ENCODE data around the gene C11orf16. TPM values are rescaled to one million over a fixed set of nuclear protein-coding genes. Genes with fewer than 3 reads are reported as not detected.
"Not testable (repeated sequence)": the region's sequence is repeated elsewhere in the genome, so short reads cannot be mapped to it uniquely, and the experiment has no call there.

The C11orf16 gene
- total RNA-seq, 2 donors from 2014 or later = not detected

GRCh38 chr11:8937159-8937558, 4.4 kb upstream of the C11orf16 start:
- intact Hi-C loops (cut with DNase I) = no loop called here
- no peak for DNase-seq (ENCODE audit: low spot score)

DNA sequence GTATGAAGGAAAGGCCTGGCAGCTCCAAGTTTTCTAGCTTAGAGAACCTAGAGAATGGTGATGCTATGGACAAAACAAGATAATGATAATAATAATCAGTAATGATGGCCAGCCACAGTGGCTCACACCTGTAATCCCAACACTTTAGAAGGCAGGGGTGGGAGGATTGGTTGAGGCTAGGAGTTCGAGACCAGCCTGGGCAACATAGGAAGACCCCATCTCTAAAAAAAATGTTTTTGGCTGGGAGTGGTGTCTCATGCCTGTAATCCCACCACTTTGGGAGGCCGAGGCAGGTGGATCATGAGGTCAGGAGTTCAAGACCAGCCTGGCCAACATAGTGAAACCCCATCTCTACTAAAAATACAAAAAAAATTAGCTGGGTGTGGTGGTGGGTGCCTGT, 3.0 kb upstream of the C11orf16 start:
- H3K27ac ChIP-seq; H3K4me1 ChIP-seq (replicated peaks); H3K36me3 ChIP-seq; DNase-seq (ENCODE audit: low spot score); H3K9me3 ChIP-seq; intact Hi-C loops (cut with DNase I); H3K4me3 ChIP-seq; H3K27me3 ChIP-seq (replicated peaks; ENCODE audit: insufficient read depth): not testable (repeated sequence)
- WGBS = 100% methylated on average over 2 of the region's 2 CpGs

More at GRCh38 chr11:8937159-8937558, 4.4 kb upstream of the C11orf16 start:
- Histone ChIP-seq H3K27ac (no peak overlapping the region), H3K27me3 (replicated peaks; ENCODE audit: insufficient read depth) (no peaks in the 10 kb centered on the region), H3K4me1 (replicated peaks) (no peaks in the 10 kb centered on the region), H3K9me3 (no peaks in the 10 kb centered on the region), H3K4me3 (no peak overlapping the region), H3K36me3 (no peaks in the 10 kb centered on the region)
- no peak for TF ChIP-seq POLR2AphosphoS5 (IDR thresholded peaks at IDR 0.05)
- TF ChIP-seq POLR2A (IDR thresholded peaks at IDR 0.05) = no peak
- TF ChIP-seq, protein P1, sequence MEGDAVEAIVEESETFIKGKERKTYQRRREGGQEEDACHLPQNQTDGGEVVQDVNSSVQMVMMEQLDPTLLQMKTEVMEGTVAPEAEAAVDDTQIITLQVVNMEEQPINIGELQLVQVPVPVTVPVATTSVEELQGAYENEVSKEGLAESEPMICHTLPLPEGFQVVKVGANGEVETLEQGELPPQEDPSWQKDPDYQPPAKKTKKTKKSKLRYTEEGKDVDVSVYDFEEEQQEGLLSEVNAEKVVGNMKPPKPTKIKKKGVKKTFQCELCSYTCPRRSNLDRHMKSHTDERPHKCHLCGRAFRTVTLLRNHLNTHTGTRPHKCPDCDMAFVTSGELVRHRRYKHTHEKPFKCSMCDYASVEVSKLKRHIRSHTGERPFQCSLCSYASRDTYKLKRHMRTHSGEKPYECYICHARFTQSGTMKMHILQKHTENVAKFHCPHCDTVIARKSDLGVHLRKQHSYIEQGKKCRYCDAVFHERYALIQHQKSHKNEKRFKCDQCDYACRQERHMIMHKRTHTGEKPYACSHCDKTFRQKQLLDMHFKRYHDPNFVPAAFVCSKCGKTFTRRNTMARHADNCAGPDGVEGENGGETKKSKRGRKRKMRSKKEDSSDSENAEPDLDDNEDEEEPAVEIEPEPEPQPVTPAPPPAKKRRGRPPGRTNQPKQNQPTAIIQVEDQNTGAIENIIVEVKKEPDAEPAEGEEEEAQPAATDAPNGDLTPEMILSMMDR (IDR thresholded peaks at IDR 0.05) = no peak
- 69% methylated on average over 10 of the region's 10 CpGs for WGBS

- Histone ChIP-seq H3K36me3 (no peaks in the 10 kb centered on the region), H3K4me3 (no peak overlapping the region), H3K27ac (no peak overlapping the region), H3K4me1 (replicated peaks) (no peaks in the 10 kb centered on the region), H3K9me3 (no peaks in the 10 kb centered on the region), H3K27me3 (replicated peaks; ENCODE audit: insufficient read depth) (no peaks in the 10 kb centered on the region)
- intact Hi-C loops (cut with DNase I) = no loop called here
- WGBS = 33% methylated on average over 14 of the region's 14 CpGs
- TF ChIP-seq POLR2A (IDR thresholded peaks at IDR 0.05) = no peak
- TF ChIP-seq POLR2AphosphoS5 (IDR thresholded peaks at IDR 0.05) = no peak
- TF ChIP-seq, protein P1 (IDR thresholded peaks at IDR 0.05) = no peak
- no peak for DNase-seq (ENCODE audit: low spot score)
Measured at GRCh38 chr11:8934742-8935488, 2.2 kb upstream of the C11orf16 start.

DNA sequence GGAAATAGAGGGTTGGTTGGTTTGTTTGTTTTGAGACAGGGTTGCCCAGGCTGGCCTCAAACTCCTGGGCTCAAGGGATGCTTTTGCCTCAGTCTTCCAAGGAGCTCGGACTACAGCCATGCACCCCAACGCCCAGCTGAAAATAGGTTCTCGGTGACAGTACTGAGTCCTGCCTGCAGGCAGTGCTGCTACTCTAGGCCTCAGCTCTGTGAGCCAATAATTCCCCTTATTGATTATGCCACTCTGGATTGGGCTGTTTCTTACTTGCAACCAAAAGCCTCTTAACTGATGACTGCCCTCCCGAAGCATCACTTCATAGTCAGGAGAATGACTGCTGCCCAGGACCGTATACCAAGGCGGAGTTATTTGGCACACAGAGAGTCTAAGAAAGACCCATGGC, 1.2 kb upstream of the C11orf16 start:
- WGBS = 94% methylated on average over 6 of the region's 6 CpGs
- intact Hi-C loops (cut with DNase I) = no loop called here
- Histone ChIP-seq H3K9me3 (no peaks in the 10 kb centered on the region), H3K27ac (no peak overlapping the region), H3K27me3 (replicated peaks; ENCODE audit: insufficient read depth) (no peaks in the 10 kb centered on the region), H3K36me3 (no peaks in the 10 kb centered on the region), H3K4me1 (replicated peaks) (no peaks in the 10 kb centered on the region), H3K4me3 (no peak overlapping the region)
- no peak for TF ChIP-seq POLR2A (IDR thresholded peaks at IDR 0.05)
- TF ChIP-seq, protein P1 (IDR thresholded peaks at IDR 0.05) = no peak
- no peak for DNase-seq (ENCODE audit: low spot score)

DNA sequence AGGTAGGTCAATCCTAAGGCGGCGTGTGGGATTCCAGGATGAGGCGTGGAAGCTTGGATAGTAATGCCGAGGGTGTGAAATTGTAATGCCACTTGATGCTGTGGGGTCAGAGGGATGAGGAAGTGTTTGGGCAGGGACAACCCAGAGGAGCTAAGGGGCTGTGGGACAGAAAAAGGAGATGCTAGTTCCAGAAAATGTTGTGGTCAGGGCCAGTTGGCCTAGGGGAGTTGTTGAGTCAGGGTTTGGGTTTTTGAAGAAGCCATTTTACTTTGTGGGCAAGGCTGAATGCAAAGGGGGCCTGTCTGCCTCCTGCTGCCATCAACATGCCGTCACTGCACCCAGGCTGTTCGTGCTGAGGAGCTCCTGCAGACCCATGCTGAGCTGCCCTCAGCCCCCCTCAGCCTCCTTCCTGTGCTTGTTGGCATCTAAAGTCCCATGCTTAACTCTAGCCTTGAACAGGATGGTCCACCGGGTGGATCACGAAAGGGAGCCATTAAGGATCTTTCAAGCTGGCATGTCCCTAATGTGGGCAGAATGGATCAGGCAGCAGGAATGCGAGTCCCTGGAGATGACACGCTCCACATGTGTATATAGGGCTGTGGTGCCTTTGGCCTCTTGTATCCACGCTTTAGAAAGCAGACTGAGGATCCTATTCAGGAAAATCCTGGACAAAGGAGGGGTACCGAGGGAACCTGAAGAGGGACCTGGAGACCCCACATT, 2.1 kb downstream of the C11orf16 start:
- Histone ChIP-seq H3K27me3 (replicated peaks; ENCODE audit: insufficient read depth) (no peaks in the 10 kb centered on the region), H3K9me3 (no peaks in the 10 kb centered on the region), H3K36me3 (no peaks in the 10 kb centered on the region), H3K4me1 (replicated peaks) (no peaks in the 10 kb centered on the region), H3K27ac (no peak overlapping the region), H3K4me3 (no peak overlapping the region)
- no peak for DNase-seq (ENCODE audit: low spot score)
- intact Hi-C loops (cut with DNase I) = no loop called here
- 90% methylated on average over 12 of the region's 12 CpGs for WGBS
- TF ChIP-seq POLR2AphosphoS5 (IDR thresholded peaks at IDR 0.05) (no peak), POLR2A (IDR thresholded peaks at IDR 0.05) (no peak)
- TF ChIP-seq, protein P1 (IDR thresholded peaks at IDR 0.05) = no peak
